Spleen (tissue), 11 donors: ENCODE results near the gene NME4. TPM values are rescaled to one million over a fixed set of nuclear protein-coding genes. Genes with fewer than 3 reads are reported as not detected.

Experiments
- DNase-seq: peaks from one replicate; pipeline ENCODE4 v3.0.0-alpha.2; 2020
- H3K27ac ChIP-seq, 8 donors: fragments of 200-600 bp; sonication (generic) in 7 of 8; 1 replicate in 4 of 8; 2 replicates in 4 of 8; pipeline versions ENCODE4 v1.5.0 to v1.8.0; 2016 to 2021; ENCODE audit warnings: inconsistent platforms in 4 of 8, mild to moderate bottlenecking in 4 of 8, moderate library complexity in 1 of 8
- H3K27me3 ChIP-seq, 7 donors: fragments of 200-600 bp; sonication (generic) in 6 of 7; replicated peaks in 1 of 7; 1 replicate in 4 of 7; 2 replicates in 3 of 7; pipeline versions ENCODE4 v1.5.0 to v1.8.0; 2016 to 2021; ENCODE audit warnings: inconsistent platforms in 3 of 7, mild to moderate bottlenecking in 1 of 7
- H3K36me3 ChIP-seq, 6 donors: fragments of 200-600 bp; sonication (generic) in 5 of 6; 1 replicate in 4 of 6; 2 replicates in 2 of 6; pipeline versions ENCODE4 v1.5.0 to v1.8.0; 2016 to 2021; ENCODE audit warnings: inconsistent platforms in 2 of 6
- H3K4me1 ChIP-seq, 6 donors: fragments of 200-600 bp; sonication (generic) in 5 of 6; 1 replicate in 3 of 6; 2 replicates in 3 of 6; pipeline versions ENCODE4 v1.5.0 to v1.8.0; 2016 to 2021; ENCODE audit warnings: inconsistent platforms in 3 of 6
- H3K4me3 ChIP-seq, 8 donors: fragments of 200-600 bp; sonication (generic) in 7 of 8; 1 replicate in 4 of 8; 2 replicates in 4 of 8; pipeline versions ENCODE4 v1.5.0 to v1.8.0; 2016 to 2021; ENCODE audit warnings: inconsistent platforms in 4 of 8, mild to moderate bottlenecking in 4 of 8, moderate library complexity in 2 of 8
- H3K9me3 ChIP-seq, 8 donors: fragments of 200-600 bp; sonication (generic) in 7 of 8; 1 replicate in 4 of 8; 2 replicates in 4 of 8; pipeline versions ENCODE4 v1.5.0 to v1.8.0; 2016 to 2021; ENCODE audit warnings: inconsistent platforms in 4 of 8
- POLR2A ChIP-seq, 3 donors: fragments of 450-650 bp; IDR thresholded peaks; one replicate each; pipeline ENCODE4 v1.5.1; 2017; ENCODE audit warnings: antibody characterized with exemption in 3 of 3, mild to moderate bottlenecking in 1 of 3
- POLR2AphosphoS5 ChIP-seq, 3 donors: sonication (generic); formaldehyde crosslinking; IDR thresholded peaks; one replicate each; pipeline ENCODE4 v1.5.1; 2017; ENCODE audit warnings: antibody characterized with exemption in 3 of 3
- WGBS, 5 donors: extraction: QIAGEN DNeasy Blood & Tissue Kit in 3 of 5; methylation state at CpG; one replicate each; pipeline versions ENCODE4 v1.1.5 to v1.1.7; 2013 to 2018; 5-methylcytosine and 5-hydroxymethylcytosine counted together
- intact Hi-C: fragments of 100-400 bp; cut with DNase I; formaldehyde crosslinking; loops from one replicate; pipeline ENCODE4 v1.15.0; 2023; ENCODE audit warnings: low total_unique reads
- polyA plus RNA-seq, 3 donors: library from polyadenylated mRNA; stranded (reverse); fragments of 200-250 nt; gene quantifications; one replicate each; pipeline ENCODE4 v1.2.1, GENCODE V29; 2013
- total RNA-seq, 7 donors: library from RNA; depleted of rRNA in 3 of 7; stranded (reverse); fragments of >200 nt in 3 of 7; fragmentation: NEBNext Ultra II Directional in 4 of 7; extraction: Animal tissue kit (Norgen Biotek cat#: 25700) in 4 of 7; gene quantifications; one replicate each; pipeline versions ENCODE4 v1.1.0 to v1.2.1, GENCODE V29; 2016 to 2021
- TF ChIP-seq, protein P1 (sequence below), 11 experiments: fragments of 200-600 bp in 7 of 11; fragments of 450-650 bp in 4 of 11; sonication (generic) in 4 of 11; IDR thresholded peaks in 8 of 11; conservative IDR thresholded peaks in 3 of 11; 1 replicate in 7 of 11; 2 replicates in 4 of 11; pipeline versions ENCODE4 v1.4.0 to v1.8.0; 2016 to 2021; ENCODE audit warnings: antibody characterized with exemption in 11 of 11, inconsistent platforms in 4 of 11, mild to moderate bottlenecking in 1 of 11
- donor health status: healthy with polysubstance abuse.
- donor health status: DM: no; HTN: no; CAD: no; lungs with moderate emphysema.
- donor health status: DM: no; HTN: no; CAD: no.
- donor health status: Bipolar disorder and iron deficiency.
- donor health status: healthy.
- donor health status: DM: no; HTN: no; CAD: no.
- donor health status: DM: yes; HTN: yes; CAD: no.

The NME4 gene
- total and polyA plus RNA-seq, 10 donors, result 27.3 to 75.8 (median 55.8) TPM

DNA sequence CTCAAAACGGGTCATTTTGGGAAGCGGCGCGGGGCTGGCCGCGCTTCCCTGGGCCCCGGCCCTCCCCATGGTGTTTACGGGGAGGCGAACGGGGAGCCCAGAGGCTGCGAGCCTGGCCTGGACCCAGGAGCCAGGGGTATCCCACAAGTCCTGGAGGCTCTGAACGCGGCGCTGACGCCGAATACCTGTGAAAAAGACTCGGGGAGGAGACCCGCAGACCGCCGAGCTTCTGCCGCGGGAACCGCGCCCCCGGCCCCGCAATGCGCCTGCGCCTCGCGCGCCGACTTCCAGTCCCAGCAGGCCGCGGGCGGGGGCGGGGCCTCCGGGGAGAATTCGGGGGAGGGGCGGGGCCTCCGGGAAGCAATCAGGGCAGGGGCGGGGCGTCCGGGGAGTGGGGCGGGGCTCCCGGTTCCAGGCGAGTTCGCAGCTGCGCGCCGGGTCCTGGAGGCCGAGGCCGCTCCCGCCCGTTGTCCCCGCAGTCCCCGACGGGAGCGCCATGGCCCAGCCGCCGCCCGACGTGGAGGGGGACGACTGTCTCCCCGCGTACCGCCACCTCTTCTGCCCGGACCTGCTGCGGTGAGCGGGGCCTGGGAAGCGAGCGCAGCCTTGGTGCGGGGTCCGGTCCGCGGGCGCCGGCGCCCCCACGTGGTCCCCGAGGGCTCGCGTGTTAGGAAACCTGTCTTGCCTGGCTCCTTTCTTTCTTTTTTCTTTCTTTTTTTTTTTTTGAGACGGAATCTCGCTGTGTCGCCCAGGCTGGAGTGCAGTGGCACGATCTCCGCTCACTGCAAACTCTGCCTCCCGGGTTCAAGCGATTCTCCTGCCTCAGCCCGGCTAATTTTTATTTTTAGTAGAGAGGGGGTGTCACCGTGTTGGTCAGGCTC is 4.7 kb downstream of the NME4 start, which contains the start of gene DECR2:
Gene DECR2 (plus strand): TSS at position 418 of the 881 bp plus-strand sequence. CDS start 79 bp downstream, at position 497.
- Histone ChIP-seq H3K4me3 (peak within 1 kb of the TSS; percentile 62 to 94 (median 76)), H3K4me1 (peaks cover 1 to 51% (median 30%) of the 10 kb centered on the region in 6 donors), H3K36me3 (peaks cover 0 to 8% (median 0%) of the 10 kb centered on the region in 6 donors), H3K27ac (peak within 1 kb of the TSS; percentile 83 to 98 (median 93)), H3K9me3 (no peaks in the 10 kb centered on the region), H3K27me3 (no peaks in the 10 kb centered on the region)
- intact Hi-C loops, result no loop called here
- WGBS, 5 donors, result 0 to 1% (median 0%) methylated on average over 42 to 91 of the region's 91 CpGs
- peak; percentile 95 to 96 (median 96) for TF ChIP-seq POLR2AphosphoS5 (IDR thresholded peaks at IDR 0.05)
- peak in 2 of 3 donors; percentile 53 to 66 for TF ChIP-seq POLR2A (IDR thresholded peaks at IDR 0.05)
- TF ChIP-seq, protein P1, sequence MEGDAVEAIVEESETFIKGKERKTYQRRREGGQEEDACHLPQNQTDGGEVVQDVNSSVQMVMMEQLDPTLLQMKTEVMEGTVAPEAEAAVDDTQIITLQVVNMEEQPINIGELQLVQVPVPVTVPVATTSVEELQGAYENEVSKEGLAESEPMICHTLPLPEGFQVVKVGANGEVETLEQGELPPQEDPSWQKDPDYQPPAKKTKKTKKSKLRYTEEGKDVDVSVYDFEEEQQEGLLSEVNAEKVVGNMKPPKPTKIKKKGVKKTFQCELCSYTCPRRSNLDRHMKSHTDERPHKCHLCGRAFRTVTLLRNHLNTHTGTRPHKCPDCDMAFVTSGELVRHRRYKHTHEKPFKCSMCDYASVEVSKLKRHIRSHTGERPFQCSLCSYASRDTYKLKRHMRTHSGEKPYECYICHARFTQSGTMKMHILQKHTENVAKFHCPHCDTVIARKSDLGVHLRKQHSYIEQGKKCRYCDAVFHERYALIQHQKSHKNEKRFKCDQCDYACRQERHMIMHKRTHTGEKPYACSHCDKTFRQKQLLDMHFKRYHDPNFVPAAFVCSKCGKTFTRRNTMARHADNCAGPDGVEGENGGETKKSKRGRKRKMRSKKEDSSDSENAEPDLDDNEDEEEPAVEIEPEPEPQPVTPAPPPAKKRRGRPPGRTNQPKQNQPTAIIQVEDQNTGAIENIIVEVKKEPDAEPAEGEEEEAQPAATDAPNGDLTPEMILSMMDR (IDR thresholded peaks at IDR 0.05 in 8 of 11, conservative IDR thresholded peaks at IDR 0.05 in 3 of 11), result peak in 10 of 11 experiments; percentile 17 to 68 (median 53)
- DNase-seq, result peak; percentile 99

DNA sequence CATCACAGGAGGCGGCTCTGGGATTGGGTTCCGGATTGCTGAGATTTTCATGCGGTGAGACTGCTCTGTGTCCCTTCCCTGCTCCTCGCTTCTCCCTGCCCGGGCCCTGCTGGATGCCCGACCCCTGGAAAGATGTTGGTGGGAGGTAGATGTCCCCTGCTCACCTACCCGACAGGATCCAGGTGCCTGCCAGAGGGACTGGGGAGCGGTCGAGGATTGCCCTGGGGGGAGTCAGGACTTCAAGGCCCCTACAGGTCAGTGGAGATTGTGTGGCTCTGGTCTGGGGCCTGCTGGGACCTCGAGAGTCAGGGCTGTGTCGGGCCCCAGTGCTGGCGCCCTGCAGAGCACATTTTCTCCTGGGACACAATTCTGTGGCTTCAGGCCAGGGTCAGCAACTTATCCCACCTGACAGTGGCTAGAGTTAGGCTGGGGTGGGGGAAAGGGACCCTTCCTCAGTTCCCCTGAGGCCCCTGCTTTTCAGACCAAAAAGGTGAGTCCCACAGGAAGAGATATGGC is 8.0 kb downstream of the NME4 start:
- WGBS, 5 donors, result 87 to 97% (median 89%) methylated on average over 9 to 12 of the region's 12 CpGs
- intact Hi-C loops, result no loop called here
- Histone ChIP-seq H3K9me3 (no peaks in the 10 kb centered on the region), H3K4me1 (peaks cover 0 to 23% (median 15%) of the 10 kb centered on the region in 6 donors), H3K36me3 (peaks cover 0 to 6% (median 0%) of the 10 kb centered on the region in 6 donors), H3K4me3 (no peak overlapping the region), H3K27ac (no peak overlapping the region), H3K27me3 (no peaks in the 10 kb centered on the region)
- DNase-seq, result no peak
- no peak for TF ChIP-seq POLR2AphosphoS5 (IDR thresholded peaks at IDR 0.05)
- no peak for TF ChIP-seq POLR2A (IDR thresholded peaks at IDR 0.05)
- TF ChIP-seq, protein P1 (IDR thresholded peaks at IDR 0.05 in 8 of 11, conservative IDR thresholded peaks at IDR 0.05 in 3 of 11), result no peak

DNA sequence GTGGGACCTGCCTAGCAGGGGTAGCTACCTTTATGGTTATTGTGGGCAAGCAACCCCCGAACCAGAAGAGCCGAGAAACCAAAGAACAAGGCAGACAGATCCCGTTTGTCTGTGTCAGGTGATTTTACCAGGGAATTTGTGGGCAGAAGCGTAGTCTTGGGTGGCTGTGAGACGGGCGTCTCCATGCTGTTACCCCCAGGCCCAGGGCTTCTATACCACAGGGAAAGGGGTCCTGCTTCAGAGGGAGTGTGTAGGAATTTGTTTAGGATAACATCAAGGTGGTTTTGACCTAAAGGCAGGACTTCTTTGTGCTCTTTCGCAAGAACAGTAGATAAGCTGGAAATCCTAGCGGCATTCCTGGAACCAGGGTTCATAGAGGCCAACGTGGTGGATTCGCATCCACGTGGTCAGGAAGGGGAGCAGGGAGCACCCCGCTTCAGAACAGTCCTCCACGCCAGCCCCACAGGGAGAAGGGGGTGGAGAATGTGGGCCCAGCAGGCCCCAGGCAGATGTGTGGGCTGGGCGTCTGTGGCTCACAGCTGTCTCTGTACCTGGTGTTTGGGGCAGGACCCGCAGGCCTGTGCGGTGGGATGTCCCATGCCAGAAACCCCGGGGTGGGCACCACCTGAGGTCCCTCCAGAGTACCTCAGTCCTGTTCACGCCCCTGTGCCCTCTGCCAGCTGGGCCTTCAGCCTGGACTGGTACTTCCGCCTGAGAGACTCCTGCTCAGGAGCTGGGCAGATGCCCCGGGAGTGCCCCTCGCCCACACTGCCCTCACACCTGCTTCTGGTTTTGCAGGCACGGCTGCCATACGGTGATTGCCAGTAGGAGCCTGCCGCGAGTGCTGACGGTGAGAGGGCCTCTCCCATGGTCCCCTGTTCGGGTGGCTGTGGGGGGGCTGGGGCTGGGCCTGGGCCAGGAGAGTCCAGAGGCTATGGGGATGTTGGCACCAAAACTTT is 8.8 kb downstream of the NME4 start:
- Histone ChIP-seq H3K9me3 (no peaks in the 10 kb centered on the region), H3K27me3 (no peaks in the 10 kb centered on the region), H3K27ac (no peak overlapping the region), H3K4me3 (no peak overlapping the region), H3K36me3 (peaks cover 0 to 14% (median 0%) of the 10 kb centered on the region in 6 donors), H3K4me1 (peaks cover 0 to 15% (median 7%) of the 10 kb centered on the region in 6 donors)
- DNase-seq, result no peak
- intact Hi-C loops, result no loop called here
- 85 to 92% (median 90%) methylated on average over 22 to 27 of the region's 27 CpGs for WGBS, 5 donors
- TF ChIP-seq, protein P1 (IDR thresholded peaks at IDR 0.05 in 8 of 11, conservative IDR thresholded peaks at IDR 0.05 in 3 of 11), result no peak
- TF ChIP-seq POLR2A (IDR thresholded peaks at IDR 0.05) (no peak), POLR2AphosphoS5 (IDR thresholded peaks at IDR 0.05) (no peak)
